HG03575 (cell line): ENCODE data around the gene CST11.
"Not testable (repeated sequence)": the region's sequence is repeated elsewhere in the genome, so short reads cannot be mapped to it uniquely, and the experiment has no call there.

Experiments
- ATAC-seq: cut with Tn5 transposase; IDR thresholded peaks from one replicate; pipeline ENCODE4 v1.9.1; 2021; ENCODE audit not compliant: unreplicated experiment, insufficient number of reproducible peaks, low FRiP score; ENCODE audit errors: extremely low read depth

The CST11 gene, protein sequence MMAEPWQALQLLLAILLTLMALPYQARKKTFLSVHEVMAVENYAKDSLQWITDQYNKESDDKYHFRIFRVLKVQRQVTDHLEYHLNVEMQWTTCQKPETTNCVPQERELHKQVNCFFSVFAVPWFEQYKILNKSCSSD

DNA sequence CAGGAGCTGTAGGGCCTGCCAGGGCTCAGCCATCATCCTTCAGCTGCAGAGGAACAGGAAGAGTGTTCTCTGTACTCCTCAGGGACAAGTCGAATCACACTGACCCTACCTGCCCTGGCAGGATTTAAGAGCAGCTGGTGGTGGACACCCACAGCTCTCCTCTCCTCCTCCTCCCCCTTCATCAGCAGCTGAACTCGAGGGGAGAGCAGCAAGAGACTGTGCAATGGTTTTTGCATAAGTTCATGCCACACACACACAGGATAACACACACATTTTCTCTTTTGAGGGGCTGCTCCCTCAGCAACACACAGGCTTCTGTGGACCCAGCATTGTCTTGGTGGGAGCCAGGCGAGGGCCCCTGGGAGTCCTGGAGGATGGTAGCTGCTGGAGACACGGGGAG, at the start of gene CST11:
Gene CST11 (minus strand): TSS at position 101 of the 400 bp plus-strand sequence. CDS start 65 bp downstream, at position 36.
- ATAC-seq: no peak

DNA sequence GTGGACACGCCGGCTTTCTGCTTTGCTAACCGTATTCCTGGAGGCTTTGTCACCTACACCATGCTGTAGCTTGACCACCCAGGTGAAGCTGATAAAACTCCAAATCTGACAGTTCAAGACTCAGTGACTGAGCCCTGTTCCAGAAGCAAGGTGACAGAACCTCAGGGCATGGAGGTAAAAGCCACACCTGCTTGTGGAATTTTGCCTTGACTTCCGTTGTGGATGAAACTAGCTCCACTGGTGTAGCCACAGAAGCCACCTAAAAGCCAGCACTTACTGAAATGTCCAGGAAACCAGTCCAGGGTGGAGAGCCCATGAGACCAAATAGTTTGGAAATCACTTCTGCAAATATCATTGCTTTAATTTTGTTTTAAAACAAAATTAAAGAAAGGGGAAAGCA, 49.2 kb upstream of the CST11 start:
- no peak for ATAC-seq

DNA sequence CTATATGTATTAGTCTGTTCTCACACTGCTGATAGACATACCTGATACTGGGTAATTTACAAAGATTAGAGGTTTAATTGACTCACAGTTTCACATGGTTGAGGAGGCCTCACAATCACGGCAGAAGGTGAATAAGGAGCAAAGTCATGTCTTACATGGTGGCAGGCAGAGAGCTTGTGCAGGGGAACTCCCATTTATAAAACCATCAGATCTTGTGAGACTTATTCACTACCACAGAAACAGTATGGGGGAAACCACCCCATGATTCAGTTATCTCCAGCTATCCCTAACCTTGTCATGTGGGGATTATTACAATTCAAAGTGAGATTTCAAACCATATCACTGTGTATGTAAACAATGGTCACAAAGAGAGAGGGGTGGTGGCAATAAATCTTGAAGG, 44.9 kb upstream of the CST11 start:
- ATAC-seq: no peak

DNA sequence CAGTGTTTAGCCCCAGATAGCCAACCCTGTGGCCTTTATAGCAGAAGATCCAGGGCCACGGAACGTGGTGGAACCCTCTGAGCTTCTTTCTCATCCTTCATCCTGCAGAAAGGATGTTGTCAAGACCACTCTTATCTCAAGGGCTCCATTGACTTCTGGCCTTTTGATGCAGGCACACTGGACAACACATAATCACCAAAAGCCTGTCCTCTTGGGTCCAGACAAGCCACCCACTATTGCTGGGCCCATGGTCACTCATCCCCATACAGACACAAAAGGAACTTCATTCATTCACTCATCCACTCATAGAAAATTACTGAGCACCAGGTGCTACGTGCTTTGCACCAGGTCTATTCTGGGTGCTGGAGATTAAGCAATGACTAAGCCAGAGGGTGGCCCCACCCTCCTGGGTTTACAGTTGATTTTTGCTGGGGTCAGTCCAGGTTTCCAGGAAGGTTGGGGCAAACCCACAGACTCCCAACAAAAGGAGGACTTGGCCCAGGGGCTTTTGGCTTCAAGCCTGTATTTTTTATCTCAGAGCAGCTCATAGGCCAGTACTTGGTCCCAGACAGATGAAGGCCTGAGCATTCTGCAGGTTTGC, 40.6 kb upstream of the CST11 start:
- no peak for ATAC-seq

DNA sequence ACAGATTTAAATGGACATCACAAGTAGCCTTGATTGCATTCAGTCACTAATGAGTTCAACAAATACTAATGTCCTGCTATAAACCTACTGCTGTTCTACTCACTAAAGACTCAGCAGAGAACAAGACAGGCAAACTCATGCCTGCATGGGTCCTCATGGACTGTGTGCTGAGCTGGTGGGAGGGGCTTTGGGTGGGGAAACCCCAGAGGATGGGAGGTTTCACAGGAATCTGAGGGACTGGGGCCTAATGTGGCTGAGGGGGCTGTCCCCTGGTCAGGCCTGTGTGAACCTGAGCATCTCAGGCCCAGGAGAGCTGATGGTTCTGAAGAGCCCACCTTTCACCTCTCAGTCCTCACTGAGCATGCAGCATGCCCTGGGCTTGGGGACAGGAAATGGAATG, 39.6 kb upstream of the CST11 start:
- no peak for ATAC-seq

DNA sequence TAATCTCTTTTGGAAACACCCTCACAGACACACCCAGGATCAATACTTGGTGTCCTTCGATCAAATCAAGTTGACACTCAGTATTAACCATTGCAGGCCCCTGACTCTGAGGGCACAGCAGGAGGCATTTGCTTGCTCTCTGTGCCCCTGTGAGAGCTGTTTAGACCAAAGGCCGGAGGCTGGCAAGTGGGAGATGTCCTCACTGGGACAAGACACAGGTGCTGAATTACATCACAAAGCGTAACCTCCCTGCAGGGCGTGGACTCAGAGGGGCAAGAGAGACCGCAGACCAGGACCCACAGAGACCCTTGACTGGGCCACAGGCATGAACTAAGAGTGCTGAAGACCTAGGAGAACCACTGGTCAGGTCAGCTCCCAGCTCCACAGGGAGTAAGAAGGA, 38.1 kb upstream of the CST11 start, which contains the start of gene CST8:
Gene CST8 (plus strand): TSS at position 301 of the 400 bp plus-strand sequence. CDS start 551 bp downstream, outside the sequence.
- ATAC-seq: no peak

DNA sequence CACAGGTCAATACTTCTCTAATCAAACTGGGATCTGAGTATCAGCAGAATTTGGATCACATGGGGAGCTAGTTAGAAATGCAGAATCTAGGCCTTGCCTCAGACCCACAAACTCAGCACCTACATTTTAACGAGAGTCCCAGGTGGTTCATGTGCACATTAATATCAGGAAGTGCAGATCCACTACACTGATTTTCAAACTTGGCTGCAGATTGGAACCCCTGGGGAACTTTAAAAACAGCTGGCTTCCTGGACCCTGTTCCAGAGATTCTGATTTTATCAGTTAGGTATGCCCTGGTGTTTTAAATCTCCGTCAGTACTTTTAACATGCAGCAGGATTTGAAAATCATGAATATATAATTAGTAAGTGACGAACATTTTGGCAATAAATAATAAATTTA, 36.3 kb upstream of the CST11 start:
- ATAC-seq: no peak

DNA sequence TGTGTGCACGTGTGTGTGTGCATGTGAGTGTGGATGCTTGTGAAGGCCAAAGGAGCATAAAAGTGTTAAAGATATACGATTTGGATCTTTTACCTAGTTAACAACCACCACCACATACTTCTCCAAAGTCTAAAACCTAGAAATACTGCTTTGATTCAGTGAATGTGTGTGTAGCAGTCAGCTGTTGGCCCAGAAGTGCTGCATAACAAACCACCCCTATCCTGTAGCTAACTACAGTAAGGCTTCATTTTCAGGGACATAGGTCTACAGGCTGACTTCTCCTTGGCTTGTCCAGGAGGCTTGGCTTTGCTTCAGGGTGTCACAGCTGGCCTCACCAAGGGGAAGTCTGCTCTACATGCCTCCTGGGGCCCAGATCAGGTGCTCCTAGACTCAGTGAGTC, 35.8 kb upstream of the CST11 start:
- no peak for ATAC-seq

DNA sequence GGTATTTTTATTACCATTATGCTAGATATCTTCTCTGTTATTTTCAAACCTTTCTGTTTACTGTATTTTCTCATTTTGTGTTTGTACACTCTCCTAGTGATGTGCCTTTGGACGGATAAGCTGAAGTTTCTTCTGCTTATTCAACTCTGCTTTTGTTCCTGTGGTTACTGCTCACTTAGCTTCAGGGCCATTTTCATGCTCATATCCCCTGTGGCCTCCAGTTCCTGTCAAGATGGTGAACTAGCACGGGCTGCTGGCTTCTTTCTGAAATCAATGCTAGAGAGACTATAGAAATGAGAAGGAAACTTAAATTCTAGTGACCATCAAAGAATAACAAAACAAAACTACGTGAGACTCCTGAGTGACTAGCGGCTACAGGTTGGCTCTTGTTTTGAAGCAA, 31.4 kb upstream of the CST11 start:
- no peak for ATAC-seq

DNA sequence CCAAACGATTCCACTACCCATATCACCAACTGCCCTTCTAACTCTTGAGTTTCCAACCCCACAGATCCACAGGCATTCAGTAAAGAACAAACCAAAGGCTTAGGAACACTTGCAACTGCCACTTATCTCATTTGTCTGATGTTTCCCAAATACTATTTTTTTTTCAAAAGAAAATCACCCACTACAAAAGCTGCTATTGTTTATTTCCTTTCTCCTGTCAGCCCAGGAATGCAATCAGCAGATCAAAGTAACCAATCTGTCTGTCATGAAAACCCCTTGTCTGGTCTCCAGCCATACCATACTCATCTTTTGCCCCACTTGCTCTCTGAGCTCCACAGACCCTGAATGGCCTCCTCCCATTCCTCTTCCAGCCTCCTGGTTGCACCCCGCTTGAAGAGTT, 29.5 kb upstream of the CST11 start:
- no peak for ATAC-seq

DNA sequence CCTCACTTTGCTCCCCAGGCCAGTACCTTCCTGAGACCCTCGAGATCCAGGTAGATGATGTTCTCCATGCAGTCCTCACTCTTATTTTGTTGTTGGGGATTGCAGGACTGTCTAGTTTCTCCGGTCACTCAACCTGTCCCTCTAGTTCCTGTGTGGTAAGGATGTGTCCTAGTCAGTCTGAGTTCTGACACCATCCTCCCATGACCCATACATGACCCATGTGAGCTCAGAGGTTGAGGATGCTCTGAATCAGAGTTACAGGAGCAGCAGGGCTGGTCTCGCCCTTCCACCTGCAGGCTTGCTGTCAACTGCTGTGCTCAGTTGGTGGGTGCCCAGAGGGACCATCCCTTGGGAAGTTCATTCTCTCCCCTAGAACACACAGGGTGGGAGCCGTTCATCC, 26.4 kb upstream of the CST11 start:
- no peak for ATAC-seq

DNA sequence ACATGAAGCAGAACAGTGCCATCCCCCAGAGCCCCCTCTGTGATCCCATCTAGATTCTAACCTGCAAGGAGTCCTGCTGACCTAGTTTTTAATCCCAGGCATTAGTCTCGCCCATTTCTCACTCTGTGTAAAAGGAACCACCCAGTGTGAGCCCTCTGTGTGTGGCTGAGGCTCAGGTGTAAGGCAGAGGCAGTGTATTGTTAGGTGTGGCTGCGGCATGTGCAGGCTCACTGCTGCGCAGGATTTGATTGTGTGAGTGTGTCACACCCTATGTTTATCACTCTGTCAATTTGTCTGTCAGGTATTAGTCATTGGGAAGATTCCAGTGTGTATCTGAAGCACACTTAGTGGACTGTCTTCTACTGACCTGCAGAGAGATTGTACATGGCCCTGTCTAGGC, 24.5 kb upstream of the CST11 start:
- ATAC-seq: no peak

DNA sequence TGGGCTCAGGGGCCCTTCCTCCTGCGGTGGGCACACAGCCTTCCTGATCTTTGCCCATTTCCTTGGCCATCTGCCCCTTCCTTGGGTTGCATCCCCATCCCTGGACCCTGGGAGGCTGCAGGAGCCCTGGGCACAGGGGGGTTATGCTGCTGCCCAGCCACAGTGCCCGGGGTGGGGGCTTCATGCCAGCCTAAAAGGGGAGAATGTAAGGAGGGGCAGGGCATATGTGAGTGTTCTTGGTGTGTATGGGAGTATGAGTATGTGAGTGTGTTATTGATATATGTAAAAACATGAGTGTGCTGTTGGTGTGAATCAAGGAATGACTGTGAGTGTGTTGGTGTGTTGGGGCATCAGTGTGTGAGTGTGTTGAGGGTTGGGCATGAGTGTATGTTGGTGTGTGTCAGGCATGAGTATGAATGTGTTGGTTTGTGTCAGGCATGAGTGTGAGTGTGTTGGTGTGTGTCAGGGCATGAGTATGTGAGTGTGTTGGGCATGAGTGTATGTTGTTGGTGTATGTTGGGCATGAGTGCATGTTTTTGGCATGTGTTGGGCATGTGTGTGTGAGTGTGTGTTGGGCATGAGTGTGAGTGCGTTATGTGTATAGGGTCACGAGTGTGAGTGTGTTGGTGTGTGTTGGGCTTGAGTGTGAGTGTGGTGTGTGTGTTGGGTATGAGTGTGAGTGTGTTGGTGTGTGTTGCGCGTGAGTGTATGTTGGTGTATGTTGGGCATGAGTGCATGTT, 23.5 kb upstream of the CST11 start:
- ATAC-seq: no peak

DNA sequence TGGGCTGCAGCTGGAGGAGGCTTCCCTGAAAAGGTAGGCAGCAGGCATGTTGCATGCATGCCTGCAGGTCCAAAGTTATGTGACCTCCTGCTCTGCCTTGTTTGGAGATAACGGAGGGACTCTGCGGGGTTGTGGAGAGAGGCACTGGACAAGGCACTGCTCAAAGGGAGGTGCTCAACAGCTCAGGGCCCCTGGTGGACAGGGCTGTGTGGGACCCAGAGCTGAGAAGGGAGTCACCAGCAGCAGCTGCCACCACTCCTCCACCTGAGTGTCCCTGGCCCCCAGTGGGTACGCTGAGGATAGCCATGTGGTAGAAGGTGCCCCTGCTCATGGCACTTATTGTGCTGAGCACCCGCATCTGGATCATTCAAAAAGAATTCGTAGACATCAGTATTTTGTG, 22.7 kb upstream of the CST11 start:
- ATAC-seq: no peak

DNA sequence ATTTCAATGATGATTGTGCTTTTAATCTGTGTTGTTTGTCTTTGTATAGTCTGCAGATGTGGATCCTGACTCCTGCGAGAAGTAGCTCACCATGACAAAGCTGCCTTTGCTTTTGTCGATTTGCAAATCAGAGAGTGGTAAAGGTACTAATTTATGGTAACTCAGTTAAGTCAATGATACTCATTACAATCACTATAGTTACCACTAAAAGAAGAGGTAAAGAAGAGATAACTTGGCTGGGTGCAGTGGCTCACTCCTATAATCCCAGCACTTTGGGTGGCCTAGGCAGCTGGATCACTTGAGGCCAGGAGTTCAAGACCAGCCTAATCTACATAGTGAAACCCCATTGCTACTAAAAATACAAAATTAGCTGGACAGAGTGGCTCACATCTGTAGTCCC, 20.6 kb upstream of the CST11 start:
- ATAC-seq: not testable (repeated sequence)

DNA sequence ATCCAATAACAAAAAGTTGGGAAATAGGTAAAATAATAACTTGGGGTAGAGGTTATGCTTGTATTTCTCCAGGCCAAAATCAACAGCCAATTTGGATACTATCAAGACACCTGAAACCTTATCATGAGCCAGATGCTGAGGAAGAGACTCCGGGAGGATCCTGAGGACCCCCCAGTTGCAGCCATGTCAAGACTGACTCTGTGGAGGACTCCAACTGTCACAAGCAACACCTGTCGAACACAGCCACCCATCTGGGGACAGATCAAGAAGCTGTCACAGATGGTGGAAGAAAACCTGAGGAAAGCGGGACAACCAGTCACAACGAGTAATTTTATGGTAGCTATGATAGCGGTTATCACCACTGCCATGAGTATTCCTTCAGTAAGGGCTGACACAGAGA, 19.6 kb upstream of the CST11 start:
- not testable (repeated sequence) for ATAC-seq

DNA sequence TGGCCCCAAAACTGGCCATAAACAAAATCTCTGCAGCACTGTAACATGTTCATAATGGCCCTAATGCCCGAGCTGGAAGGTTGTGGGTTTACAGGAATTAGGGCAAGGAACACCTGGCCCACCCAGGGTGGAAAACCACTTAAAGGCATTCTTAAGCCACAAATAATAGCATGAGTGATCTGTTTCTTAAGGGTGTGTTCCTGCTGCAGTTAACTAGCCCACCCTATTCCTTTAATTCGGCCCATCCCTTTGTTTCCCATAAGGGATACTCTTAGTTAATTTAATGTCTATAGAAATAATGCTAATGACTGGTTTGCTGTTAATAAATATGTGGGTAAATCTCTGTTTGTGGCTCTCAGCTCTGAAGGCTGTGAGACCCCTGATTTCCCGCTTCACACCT, 14.3 kb upstream of the CST11 start:
- not testable (repeated sequence) for ATAC-seq

DNA sequence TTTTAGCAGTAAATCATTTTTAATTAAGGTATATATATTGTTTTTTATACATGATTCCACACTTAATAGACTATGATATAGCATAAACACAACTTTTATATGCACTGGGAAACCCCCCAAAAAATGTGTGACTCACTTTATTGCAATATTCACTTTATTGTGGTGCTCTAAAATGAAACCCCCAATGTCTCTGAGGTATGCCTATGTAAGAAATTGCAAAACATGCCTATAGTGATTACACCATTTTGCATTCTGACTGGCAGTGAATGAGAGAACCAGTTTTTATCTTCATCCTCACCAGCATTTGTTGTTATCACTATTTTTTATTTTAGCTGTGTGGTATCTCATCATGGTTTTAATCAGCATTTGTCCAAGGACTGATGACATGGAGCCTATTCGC, 8.5 kb upstream of the CST11 start:
- ATAC-seq: no peak

DNA sequence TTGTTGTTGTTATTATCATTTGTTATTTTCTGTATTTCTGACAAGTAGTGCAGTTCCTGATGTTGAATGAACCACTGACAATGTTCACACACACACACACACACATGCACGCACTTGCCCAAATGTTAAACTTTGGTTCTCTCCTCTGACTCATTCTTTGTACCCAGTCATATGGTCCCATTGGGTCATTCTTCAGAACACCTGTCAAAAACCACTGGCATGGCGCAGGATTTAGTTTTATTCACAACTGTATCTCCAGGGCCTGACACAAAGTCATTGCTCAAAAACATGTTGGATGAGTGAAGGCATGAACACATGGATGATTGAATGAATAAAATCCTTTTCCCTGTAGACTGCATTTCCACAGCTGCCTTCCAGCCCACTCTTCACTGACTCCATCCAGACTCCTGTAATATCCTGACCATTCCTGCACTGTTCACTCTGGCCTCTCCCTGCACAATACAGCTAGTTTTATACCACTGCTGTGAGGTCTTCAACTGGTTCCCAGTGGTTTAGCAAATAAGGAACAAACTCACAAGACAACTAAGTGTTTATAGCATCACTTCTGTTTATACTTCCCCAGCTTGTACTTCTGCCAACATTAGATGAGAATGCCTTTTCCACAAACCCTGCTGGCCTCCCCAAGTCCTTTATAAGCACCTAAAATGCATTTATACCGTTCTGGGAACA, 6.9 kb upstream of the CST11 start:
- ATAC-seq: no peak

DNA sequence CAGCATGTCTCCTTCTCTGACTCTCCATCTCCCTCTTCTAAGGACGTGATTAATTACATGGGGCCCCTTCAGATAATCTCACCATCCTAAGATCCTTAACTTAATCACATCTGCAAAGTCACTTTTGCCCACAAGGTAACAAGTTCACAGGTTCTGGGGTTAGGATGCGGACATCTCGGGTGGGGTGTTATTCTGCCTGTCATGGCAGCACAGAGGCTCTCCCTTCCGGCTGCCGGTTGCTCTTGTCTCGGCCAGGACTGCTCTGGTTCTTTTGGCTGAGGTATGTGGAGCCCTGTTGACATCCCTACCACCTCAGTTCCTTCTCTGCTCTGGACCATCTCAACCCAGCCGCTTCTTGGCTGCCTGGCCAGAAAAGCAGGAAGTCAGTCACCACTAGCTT, 4.2 kb upstream of the CST11 start:
- no peak for ATAC-seq
